Neural crest cell (in vitro differentiated cells): ENCODE data around the gene EHD4. TPM values are rescaled to one million over a fixed set of nuclear protein-coding genes. Genes with fewer than 3 reads are reported as not detected.
A peak's percentile ranks its signal among the peaks of the same experiment; 100 is the strongest.

ENCODE experiments used
- DNase-seq: peaks from one replicate; pipeline ENCODE4 v3.0.0; 2021; ENCODE audit warnings: low read depth, mixed read lengths, low spot score
- H3K27ac Mint-ChIP-seq: one replicate; pipeline ENCODE4 v1.8.0; 2021; ENCODE audit warnings: mild to moderate bottlenecking, mixed read lengths; ENCODE audit not compliant: unreplicated experiment
- H3K27me3 Mint-ChIP-seq: 2 replicates; pipeline ENCODE4 v1.8.0; 2021; ENCODE audit warnings: low read depth, mild to moderate bottlenecking, mixed read lengths
- H3K36me3 Mint-ChIP-seq: 2 replicates; pipeline ENCODE4 v1.8.0; 2021; ENCODE audit warnings: low read depth, mild to moderate bottlenecking, mixed read lengths
- H3K4me1 Mint-ChIP-seq: 2 replicates; pipeline ENCODE4 v1.8.0; 2021; ENCODE audit warnings: mixed read lengths
- H3K4me3 Mint-ChIP-seq: one replicate; pipeline ENCODE4 v1.8.0; 2021; ENCODE audit warnings: mild to moderate bottlenecking, mixed read lengths
- H3K9me3 Mint-ChIP-seq: 2 replicates; pipeline ENCODE4 v1.8.0; 2021; ENCODE audit warnings: mixed read lengths
- total RNA-seq: library from RNA; stranded (reverse); gene quantifications from 2 replicates; pipeline ENCODE4 v1.2.1, GENCODE V29; 2021
- TF ChIP-seq, protein P1 (sequence below): fragments of 200-600 bp; sonication (generic); conservative IDR thresholded peaks from 2 replicates; pipeline ENCODE4 v1.5.0; 2021; ENCODE audit warnings: antibody characterized with exemption, mild to moderate bottlenecking

EHD4 gene
- total RNA-seq, 1 donor from 2014 or later = 8.3 TPM

DNA sequence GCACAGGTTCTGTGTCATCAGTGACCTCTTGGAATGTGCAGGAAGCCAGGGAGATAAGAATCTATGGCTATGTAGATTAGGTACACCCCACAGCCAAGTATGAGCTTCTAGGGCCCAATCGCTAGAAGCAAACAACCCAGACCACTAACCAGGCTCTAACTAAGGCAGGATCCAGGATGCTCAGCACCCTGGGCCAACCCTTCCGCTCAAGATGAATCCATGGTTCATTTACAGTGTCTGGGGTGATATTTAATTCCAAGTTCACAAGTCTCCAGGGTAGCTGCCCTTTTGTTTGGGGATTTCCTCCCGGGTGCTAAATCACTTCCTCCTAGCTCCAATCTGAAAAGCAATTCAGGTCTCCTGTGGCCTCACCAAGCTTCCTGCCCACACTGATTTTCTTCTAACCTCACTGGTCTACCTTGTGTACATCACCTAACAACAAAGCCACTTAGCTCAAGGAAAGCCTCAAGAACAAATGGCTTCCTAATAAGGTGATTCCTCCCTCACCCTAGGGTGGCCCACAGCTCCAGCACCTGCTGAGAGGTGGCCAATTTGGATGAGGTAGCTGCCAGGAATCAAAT is 2.4 kb downstream of the EHD4 start:
- Mint-ChIP-seq H3K4me3 (peak overlapping the region; percentile 31), H3K27me3 (peaks cover 19% of the 10 kb centered on the region), H3K4me1 (peaks cover 33% of the 10 kb centered on the region), H3K9me3 (no peaks in the 10 kb centered on the region), H3K36me3 (no peaks in the 10 kb centered on the region), H3K27ac (no peak overlapping the region)
- TF ChIP-seq, protein P1, sequence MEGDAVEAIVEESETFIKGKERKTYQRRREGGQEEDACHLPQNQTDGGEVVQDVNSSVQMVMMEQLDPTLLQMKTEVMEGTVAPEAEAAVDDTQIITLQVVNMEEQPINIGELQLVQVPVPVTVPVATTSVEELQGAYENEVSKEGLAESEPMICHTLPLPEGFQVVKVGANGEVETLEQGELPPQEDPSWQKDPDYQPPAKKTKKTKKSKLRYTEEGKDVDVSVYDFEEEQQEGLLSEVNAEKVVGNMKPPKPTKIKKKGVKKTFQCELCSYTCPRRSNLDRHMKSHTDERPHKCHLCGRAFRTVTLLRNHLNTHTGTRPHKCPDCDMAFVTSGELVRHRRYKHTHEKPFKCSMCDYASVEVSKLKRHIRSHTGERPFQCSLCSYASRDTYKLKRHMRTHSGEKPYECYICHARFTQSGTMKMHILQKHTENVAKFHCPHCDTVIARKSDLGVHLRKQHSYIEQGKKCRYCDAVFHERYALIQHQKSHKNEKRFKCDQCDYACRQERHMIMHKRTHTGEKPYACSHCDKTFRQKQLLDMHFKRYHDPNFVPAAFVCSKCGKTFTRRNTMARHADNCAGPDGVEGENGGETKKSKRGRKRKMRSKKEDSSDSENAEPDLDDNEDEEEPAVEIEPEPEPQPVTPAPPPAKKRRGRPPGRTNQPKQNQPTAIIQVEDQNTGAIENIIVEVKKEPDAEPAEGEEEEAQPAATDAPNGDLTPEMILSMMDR = no peak
- DNase-seq = no peak

DNA sequence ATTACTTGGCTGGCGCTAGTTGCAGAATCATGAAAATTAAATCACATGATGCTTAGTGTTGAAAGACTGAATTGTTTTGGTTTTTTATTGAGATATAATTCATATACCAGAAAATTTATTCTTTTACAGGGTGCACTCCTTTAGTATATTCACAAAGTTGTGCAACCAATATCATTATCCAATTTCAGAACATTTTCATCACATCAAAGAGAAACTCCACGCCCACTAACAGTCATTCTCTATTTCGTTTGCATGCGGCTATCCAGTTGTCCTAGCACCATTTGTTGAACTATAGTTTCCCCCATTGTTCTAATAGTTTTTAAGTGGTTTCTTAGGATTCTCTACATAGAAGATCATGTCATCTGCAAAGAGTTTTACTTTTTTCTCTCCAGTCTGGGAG is 3.7 kb downstream of the EHD4 start:
- H3K27ac Mint-ChIP-seq = no peak overlapping the region
- H3K36me3 Mint-ChIP-seq = no peaks in the 10 kb centered on the region
- no peak overlapping the region for H3K4me3 Mint-ChIP-seq

DNA sequence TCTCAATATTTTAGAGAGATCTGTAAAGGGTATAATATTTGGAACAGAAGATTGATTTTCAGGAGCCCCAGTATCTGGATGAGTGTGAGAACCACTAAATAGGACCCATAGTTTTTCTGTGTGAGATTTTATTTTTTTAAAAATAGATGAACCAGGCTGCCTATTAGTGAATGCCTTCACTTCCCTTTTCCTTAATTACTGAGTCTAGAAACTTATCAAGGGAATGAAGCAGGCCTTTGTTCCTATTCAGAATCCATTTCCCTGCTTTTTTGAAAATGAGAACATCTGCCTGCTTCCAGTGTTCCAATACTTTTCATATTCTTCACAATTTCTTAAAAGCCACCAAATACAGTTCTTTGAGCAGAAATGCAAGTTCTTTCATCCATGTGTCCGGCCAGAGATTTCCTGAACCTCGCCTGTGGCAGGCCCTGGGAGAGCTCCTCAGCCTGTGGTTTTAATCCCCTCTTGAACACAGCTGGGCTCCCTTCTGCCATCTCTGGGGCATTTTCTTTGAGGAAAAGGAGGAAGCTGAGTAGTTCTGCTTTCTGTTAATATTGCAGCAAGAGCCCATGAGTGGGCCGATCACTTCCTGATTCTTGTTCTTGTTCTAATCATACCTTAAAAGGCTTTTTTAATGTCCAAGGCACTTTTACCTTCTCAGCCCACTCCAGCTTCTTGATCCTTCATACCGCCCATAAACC is 4.7 kb downstream of the EHD4 start:
- no peak for DNase-seq
- Mint-ChIP-seq H3K4me3 (peak overlapping the region; percentile 35), H3K27me3 (peaks cover 3% of the 10 kb centered on the region), H3K9me3 (no peaks in the 10 kb centered on the region), H3K4me1 (peaks cover 31% of the 10 kb centered on the region), H3K27ac (peak overlapping the region; percentile 54), H3K36me3 (no peaks in the 10 kb centered on the region)
- TF ChIP-seq, protein P1 = no peak

More for the DNA sequence above, 3.7 kb downstream of the EHD4 start:
- Mint-ChIP-seq H3K27me3 (peaks cover 8% of the 10 kb centered on the region), H3K9me3 (no peaks in the 10 kb centered on the region), H3K4me1 (peaks cover 33% of the 10 kb centered on the region)
- no peak for DNase-seq
- TF ChIP-seq, protein P1 = no peak

DNA sequence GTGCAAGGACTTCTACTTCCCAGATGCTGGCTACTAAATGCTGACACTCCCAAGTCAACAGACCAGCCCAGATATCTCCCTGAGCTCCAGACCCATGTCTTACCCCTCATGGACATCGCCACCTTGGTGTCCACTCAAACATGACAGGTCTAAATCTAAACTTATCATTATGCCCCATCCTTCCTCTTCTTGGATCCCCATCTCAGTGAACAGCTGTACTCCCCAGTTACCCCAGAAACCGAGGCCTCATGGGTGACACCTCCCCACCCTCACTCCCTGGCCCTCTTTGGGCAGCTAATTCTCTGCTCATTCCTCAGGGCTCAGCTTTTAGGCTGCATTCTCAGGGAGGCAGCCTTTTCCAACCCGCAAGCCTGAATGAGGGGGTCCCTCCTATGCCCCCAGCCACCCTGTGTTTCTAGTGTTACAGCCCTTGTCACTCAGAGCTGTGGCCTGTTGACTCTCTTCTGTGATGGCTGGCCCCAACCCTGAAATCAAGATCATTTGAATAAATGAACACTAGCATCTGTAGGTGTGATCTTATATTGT is 5.4 kb downstream of the EHD4 start:
- Mint-ChIP-seq H3K4me1 (peaks cover 27% of the 10 kb centered on the region), H3K4me3 (no peak overlapping the region), H3K27me3 (no peaks in the 10 kb centered on the region), H3K27ac (no peak overlapping the region), H3K9me3 (no peaks in the 10 kb centered on the region), H3K36me3 (peaks cover 3% of the 10 kb centered on the region)
- no peak for DNase-seq
- TF ChIP-seq, protein P1 = no peak

DNA sequence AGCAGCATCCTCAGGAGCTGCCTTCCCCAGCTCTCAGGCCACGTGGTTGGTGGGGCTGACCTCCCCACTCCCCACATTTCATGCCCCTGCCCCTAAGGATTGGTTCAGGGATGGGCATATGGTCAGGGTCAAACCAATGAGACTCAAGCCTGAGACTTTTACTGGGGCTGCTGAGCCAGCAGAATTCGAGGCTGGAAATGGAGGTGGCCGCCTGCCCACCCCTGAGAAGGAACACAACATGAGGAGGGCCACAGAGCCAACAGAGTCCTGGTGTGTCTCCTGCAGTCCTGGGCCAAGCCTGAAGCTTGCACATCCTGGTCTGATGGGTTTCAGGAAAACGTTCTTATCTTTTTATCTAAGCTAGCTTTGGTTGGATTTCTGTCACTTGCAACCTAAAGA is 5.9 kb downstream of the EHD4 start:
- Mint-ChIP-seq H3K27me3 (no peaks in the 10 kb centered on the region), H3K4me3 (no peak overlapping the region), H3K27ac (no peak overlapping the region), H3K4me1 (peaks cover 24% of the 10 kb centered on the region), H3K9me3 (no peaks in the 10 kb centered on the region), H3K36me3 (peaks cover 4% of the 10 kb centered on the region)
- DNase-seq = no peak
- TF ChIP-seq, protein P1 = no peak
